NCI-H128 (cell line): Measurements from ENCODE around the gene ATP10B.

ENCODE experiments used
- DNase-seq: peaks from one replicate; lab custom pipeline; 2025; ENCODE audit not compliant: unreplicated experiment; lab: John Stamatoyannopoulos, UW

The ATP10B gene

GRCh38 chr5:160640406-160640805, 211.6 kb downstream of the ATP10B start:
- no peak for DNase-seq

GRCh38 chr5:160638161-160638742, 213.8 kb downstream of the ATP10B start:
- DNase-seq: no peak

GRCh38 chr5:160637357-160638090, 214.5 kb downstream of the ATP10B start:
- DNase-seq: no peak

GRCh38 chr5:160635663-160636062, 216.3 kb downstream of the ATP10B start:
- DNase-seq: no peak

- no peak for DNase-seq
Measured at GRCh38 chr5:160635046-160635445, 217.0 kb downstream of the ATP10B start.

- DNase-seq: no peak
Measured at GRCh38 chr5:160629003-160629402, 223.0 kb downstream of the ATP10B start.

- DNase-seq: no peak
Measured at GRCh38 chr5:160628619-160628968, 223.4 kb downstream of the ATP10B start.

GRCh38 chr5:160627921-160628618, 223.9 kb downstream of the ATP10B start:
- no peak for DNase-seq

GRCh38 chr5:160626322-160626721, 225.7 kb downstream of the ATP10B start:
- DNase-seq: no peak

- no peak for DNase-seq
Measured at GRCh38 chr5:160621526-160621925, 230.5 kb downstream of the ATP10B start.

GRCh38 chr5:160620401-160620800, 231.6 kb downstream of the ATP10B start:
- no peak for DNase-seq

- DNase-seq: no peak
Measured at GRCh38 chr5:160619381-160619780, 232.6 kb downstream of the ATP10B start.

- no peak for DNase-seq
Measured at GRCh38 chr5:160618286-160618685, 233.7 kb downstream of the ATP10B start.

- no peak for DNase-seq
Measured at GRCh38 chr5:160616712-160617497, 235.1 kb downstream of the ATP10B start.

- no peak for DNase-seq
Measured at GRCh38 chr5:160614136-160614535, 237.9 kb downstream of the ATP10B start.

GRCh38 chr5:160605266-160605665, 246.7 kb downstream of the ATP10B start:
- DNase-seq: no peak

GRCh38 chr5:160604484-160604883, 247.5 kb downstream of the ATP10B start:
- no peak for DNase-seq

GRCh38 chr5:160602744-160603143, 249.3 kb downstream of the ATP10B start:
- no peak for DNase-seq

- no peak for DNase-seq
Measured at GRCh38 chr5:160601046-160601445, 251.0 kb downstream of the ATP10B start.

GRCh38 chr5:160573318-160573717, 278.7 kb downstream of the ATP10B start:
- DNase-seq: no peak

- DNase-seq: no peak
Measured at GRCh38 chr5:160567031-160567705, 284.8 kb downstream of the ATP10B start.
